BLaER1 treated with 17β-estradiol and CSF1 and Interleukin-3, amounts not matched to agents 10 nM and 100 nM (cell line): ENCODE results near the gene CEP126.

Experiments used
- H3K27ac ChIP-seq, 11 experiments: shearing (Covaris generic); formaldehyde crosslinking; 2 replicates each; pipeline ENCODE4 v1.8.1; 2022
- H3K27me3 ChIP-seq, 11 experiments: shearing (Covaris generic); formaldehyde crosslinking; 2 replicates each; pipeline ENCODE4 v1.8.1; 2022
- H3K36me3 ChIP-seq, 11 experiments: shearing (Covaris generic); formaldehyde crosslinking; 2 replicates each; pipeline ENCODE4 v1.8.1; 2022
- H3K4me1 ChIP-seq, 10 experiments: shearing (Covaris generic); formaldehyde crosslinking; 2 replicates each; pipeline ENCODE4 v1.8.1; 2022
- H3K4me2 ChIP-seq, 11 experiments: shearing (Covaris generic); formaldehyde crosslinking; 2 replicates each; pipeline ENCODE4 v1.8.1; 2022
- H3K4me3 ChIP-seq, 10 experiments: shearing (Covaris generic); formaldehyde crosslinking; 2 replicates each; pipeline ENCODE4 v1.8.1; 2022
- H3K9ac ChIP-seq, 11 experiments: shearing (Covaris generic); formaldehyde crosslinking; 2 replicates each; pipeline ENCODE4 v1.8.1; 2022
- H3K9me3 ChIP-seq, 11 experiments: shearing (Covaris generic); formaldehyde crosslinking; replicated peaks in 1 of 11; 2 replicates each; pipeline ENCODE4 v1.8.1; 2022
- H4K20me1 ChIP-seq, 11 experiments: shearing (Covaris generic); formaldehyde crosslinking; 2 replicates each; pipeline ENCODE4 v1.8.1; 2022
- Cebpa-rat ChIP-seq, 11 experiments: shearing (Covaris generic); IDR thresholded peaks; 2 replicates each; pipeline ENCODE4 v1.8.1; 2022

Gene CEP126

GRCh38 chr11:102014756-102015155 lies 99.9 kb downstream of the CEP126 start:
- Histone ChIP-seq H3K27ac (no peak overlapping the region), H3K4me2 (no peak overlapping the region), H3K9me3 (no peaks in the 10 kb centered on the region), H3K36me3 (no peaks in the 10 kb centered on the region), H3K9ac (no peak overlapping the region), H3K4me1 (peaks cover 0 to 7% (median 2%) of the 10 kb centered on the region in 10 experiments; a peak in 7 of 20 replicates), H3K27me3 (peaks cover 0 to 7% (median 0%) of the 10 kb centered on the region in 11 experiments; a peak in 1 of 22 replicates), H3K4me3 (no peak overlapping the region), H4K20me1 (no peaks in the 10 kb centered on the region)
- no peak for TF ChIP-seq Cebpa-rat (IDR thresholded peaks at IDR 0.05)

GRCh38 chr11:102017026-102017425 lies 102.2 kb downstream of the CEP126 start:
- Histone ChIP-seq H3K27me3 (no peaks in the 10 kb centered on the region), H4K20me1 (no peaks in the 10 kb centered on the region), H3K36me3 (no peaks in the 10 kb centered on the region), H3K4me1 (no peaks in the 10 kb centered on the region), H3K9me3 (no peaks in the 10 kb centered on the region), H3K4me3 (no peak overlapping the region), H3K4me2 (no peak overlapping the region), H3K9ac (no peak overlapping the region), H3K27ac (no peak overlapping the region)
- no peak for TF ChIP-seq Cebpa-rat (IDR thresholded peaks at IDR 0.05)

GRCh38 chr11:102026217-102026616 lies 111.4 kb downstream of the CEP126 start:
- H3K36me3 ChIP-seq: no peaks in the 10 kb centered on the region
- TF ChIP-seq Cebpa-rat (IDR thresholded peaks at IDR 0.05): no peak
- no peak overlapping the region for H3K27ac ChIP-seq
- no peaks in the 10 kb centered on the region for H3K4me1 ChIP-seq
- H4K20me1 ChIP-seq: no peaks in the 10 kb centered on the region
- H3K9ac ChIP-seq: no peak overlapping the region
- no peak overlapping the region for H3K4me2 ChIP-seq
- H3K27me3 ChIP-seq: no peaks in the 10 kb centered on the region
- H3K4me3 ChIP-seq: no peak overlapping the region
- H3K9me3 ChIP-seq: no peaks in the 10 kb centered on the region

- TF ChIP-seq Cebpa-rat (IDR thresholded peaks at IDR 0.05): no peak
- H3K9ac ChIP-seq: no peak overlapping the region
Measured at GRCh38 chr11:102026959-102027358, 112.1 kb downstream of the CEP126 start.

DNA sequence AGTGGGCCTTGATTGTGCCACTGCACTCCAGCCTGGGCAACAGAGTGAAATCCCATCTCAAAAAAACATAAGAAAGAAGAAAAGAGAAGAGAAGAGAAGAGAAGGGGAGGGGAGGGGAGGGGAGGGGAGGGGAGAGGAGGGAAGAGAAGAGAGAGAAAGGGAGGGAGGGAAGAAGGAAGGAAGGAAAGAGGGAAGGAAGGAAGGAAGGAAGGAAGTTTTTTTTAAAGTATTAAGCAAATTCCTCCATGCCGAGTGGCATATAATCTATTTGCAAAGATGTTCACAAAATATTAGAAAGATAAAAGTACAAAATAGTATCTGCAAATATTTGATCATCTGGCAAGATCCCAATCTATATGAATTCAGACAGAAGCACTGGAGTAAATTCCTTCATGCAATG lies 121.9 kb downstream of the CEP126 start:
- H3K36me3 ChIP-seq: no peaks in the 10 kb centered on the region
- no peaks in the 10 kb centered on the region for H3K27me3 ChIP-seq
- peaks cover 7 to 19% (median 13%) of the 10 kb centered on the region in 11 experiments; a peak in 15 of 22 replicates for H3K9me3 ChIP-seq
- H4K20me1 ChIP-seq: no peaks in the 10 kb centered on the region
- H3K9ac ChIP-seq: no peak overlapping the region
- no peak overlapping the region for H3K27ac ChIP-seq
- no peak for TF ChIP-seq Cebpa-rat (IDR thresholded peaks at IDR 0.05)
- no peak overlapping the region for H3K4me3 ChIP-seq
- no peaks in the 10 kb centered on the region for H3K4me1 ChIP-seq
- H3K4me2 ChIP-seq: no peak overlapping the region

More at GRCh38 chr11:102026959-102027358, 112.1 kb downstream of the CEP126 start:
- no peaks in the 10 kb centered on the region for H3K27me3 ChIP-seq
- H4K20me1 ChIP-seq: no peaks in the 10 kb centered on the region
- no peaks in the 10 kb centered on the region for H3K4me1 ChIP-seq
- H3K27ac ChIP-seq: no peak overlapping the region
- no peak overlapping the region for H3K4me3 ChIP-seq
- no peaks in the 10 kb centered on the region for H3K9me3 ChIP-seq
- no peaks in the 10 kb centered on the region for H3K36me3 ChIP-seq
- no peak overlapping the region for H3K4me2 ChIP-seq

DNA sequence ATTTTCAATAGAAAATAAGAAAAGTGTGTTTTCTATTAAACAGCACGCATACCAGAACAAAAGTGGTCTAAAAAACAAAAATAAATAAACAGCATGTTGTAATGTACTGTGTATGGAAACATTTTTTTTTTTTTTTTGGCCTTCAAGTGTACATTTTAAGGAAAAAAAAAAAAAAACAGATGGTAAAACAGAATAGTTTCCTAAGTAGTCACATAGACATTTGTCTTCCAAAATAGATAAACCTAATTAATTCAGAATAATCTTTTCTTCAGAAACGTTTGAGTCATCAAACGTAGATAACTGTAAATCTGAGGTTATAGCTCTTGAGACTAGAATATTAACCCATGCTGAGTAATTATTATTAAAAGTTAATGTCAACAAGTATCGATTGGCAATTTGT lies 132.0 kb downstream of the CEP126 start:
- H3K36me3 ChIP-seq: no peaks in the 10 kb centered on the region
- peaks cover 0 to 8% (median 7%) of the 10 kb centered on the region in 11 experiments; a peak in 8 of 22 replicates for H3K9me3 ChIP-seq
- H4K20me1 ChIP-seq: no peaks in the 10 kb centered on the region
- H3K27me3 ChIP-seq: no peaks in the 10 kb centered on the region
- no peak for TF ChIP-seq Cebpa-rat (IDR thresholded peaks at IDR 0.05)
- no peaks in the 10 kb centered on the region for H3K4me1 ChIP-seq
- no peak overlapping the region for H3K4me2 ChIP-seq
- no peak overlapping the region for H3K27ac ChIP-seq
- no peak overlapping the region for H3K9ac ChIP-seq
- H3K4me3 ChIP-seq: no peak overlapping the region

DNA sequence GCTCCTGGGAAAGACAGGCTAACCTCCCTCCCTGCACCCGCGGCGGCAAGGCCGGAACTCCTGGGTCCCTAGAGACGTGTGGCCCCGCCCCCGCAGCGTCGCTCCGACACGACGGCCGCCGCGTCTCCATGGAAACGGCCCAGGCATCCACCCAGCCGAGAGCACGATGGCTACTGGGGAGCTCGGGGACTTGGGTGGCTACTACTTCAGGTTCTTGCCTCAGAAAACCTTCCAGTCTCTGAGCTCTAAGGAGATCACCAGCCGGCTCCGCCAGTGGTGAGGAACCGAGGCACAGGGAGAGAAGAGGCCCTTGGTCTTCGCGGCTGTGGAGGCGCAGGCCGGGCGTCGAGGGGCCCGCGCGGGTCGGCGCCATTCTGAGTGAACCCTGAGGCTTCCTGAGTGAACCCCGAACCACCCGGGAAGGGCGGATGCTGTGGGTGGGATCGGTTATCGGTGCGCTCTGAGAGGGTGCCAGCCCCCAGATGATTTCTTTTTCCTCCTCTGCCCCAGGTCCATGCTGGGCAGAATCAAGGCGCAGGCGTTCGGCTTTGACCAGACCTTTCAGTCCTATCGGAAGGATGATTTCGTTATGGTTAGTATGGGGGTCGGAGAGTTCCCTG lies 132.6 kb downstream of the CEP126 start, which contains the start of gene CFAP300:
TSS of gene CFAP300 (plus strand) at position 133 of the 620 bp plus-strand sequence. CDS start at position 167, 34 bp downstream.
- Histone ChIP-seq H3K4me2 (no peak within 1 kb of the TSS), H3K4me3 (no peak within 1 kb of the TSS), H3K9me3 (peaks cover 0 to 8% (median 7%) of the 10 kb centered on the region in 11 experiments; a peak in 8 of 22 replicates), H4K20me1 (no peaks in the 10 kb centered on the region), H3K4me1 (no peaks in the 10 kb centered on the region), H3K27ac (no peak within 1 kb of the TSS), H3K27me3 (no peaks in the 10 kb centered on the region), H3K9ac (no peak within 1 kb of the TSS), H3K36me3 (no peaks in the 10 kb centered on the region)
- no peak for TF ChIP-seq Cebpa-rat (IDR thresholded peaks at IDR 0.05)
